Measurements from ENCODE around the gene AGMAT. TPM values are rescaled to one million over a fixed set of nuclear protein-coding genes. Genes with fewer than 3 reads are reported as not detected.

AGMAT gene, protein sequence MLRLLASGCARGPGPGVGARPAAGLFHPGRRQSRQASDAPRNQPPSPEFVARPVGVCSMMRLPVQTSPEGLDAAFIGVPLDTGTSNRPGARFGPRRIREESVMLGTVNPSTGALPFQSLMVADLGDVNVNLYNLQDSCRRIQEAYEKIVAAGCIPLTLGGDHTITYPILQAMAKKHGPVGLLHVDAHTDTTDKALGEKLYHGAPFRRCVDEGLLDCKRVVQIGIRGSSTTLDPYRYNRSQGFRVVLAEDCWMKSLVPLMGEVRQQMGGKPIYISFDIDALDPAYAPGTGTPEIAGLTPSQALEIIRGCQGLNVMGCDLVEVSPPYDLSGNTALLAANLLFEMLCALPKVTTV
- 10 to 100 TPM; 15.9 to 16.2 TPM for total RNA-seq

DNA sequence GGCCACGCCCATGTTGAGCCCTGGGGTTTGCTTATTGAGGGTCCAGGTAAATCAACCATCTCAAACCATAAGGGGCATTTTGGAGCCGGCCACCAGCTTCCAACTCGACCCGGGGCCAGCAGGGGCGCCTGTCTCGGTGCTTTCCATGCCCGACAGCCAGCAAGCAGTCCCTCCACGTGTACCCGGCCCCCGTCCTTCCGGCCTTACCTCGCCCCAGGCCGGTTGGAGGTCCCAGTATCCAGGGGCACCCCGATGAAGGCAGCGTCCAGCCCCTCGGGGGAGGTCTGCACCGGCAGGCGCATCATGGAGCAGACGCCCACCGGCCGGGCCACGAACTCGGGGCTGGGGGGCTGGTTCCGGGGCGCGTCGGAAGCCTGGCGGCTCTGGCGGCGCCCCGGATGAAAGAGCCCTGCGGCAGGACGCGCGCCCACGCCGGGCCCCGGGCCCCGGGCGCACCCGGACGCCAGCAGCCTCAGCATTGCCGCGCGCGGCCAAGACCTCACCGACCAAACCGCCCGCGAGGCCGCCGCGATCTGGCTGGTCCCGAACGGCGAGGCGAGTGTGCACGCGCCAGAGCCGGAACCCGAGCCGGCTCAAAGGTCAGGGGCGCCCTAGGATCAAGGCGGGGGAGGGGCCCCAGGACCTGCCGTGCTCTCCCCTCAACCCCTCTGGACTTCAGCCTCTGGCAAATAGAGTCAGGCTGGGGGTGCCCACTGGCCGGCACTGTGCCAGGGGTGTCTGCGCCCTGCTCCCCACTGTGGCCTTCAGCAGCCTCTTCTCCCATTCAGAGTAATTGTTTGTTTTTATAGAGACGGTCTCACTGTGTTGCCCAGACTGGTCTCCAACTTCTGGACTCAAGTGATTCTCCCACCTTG, at the start of gene AGMAT:
TSS of gene AGMAT (minus strand) at position 563 of the 875 bp plus-strand sequence. CDS start at position 479, 84 bp downstream.
- Mint-ChIP-seq H3K36me3 (ENCODE audit: low read depth) (peaks cover 18% of the 10 kb centered on the region), H3K27ac (peak within 1 kb of the TSS; percentile 85), H3K4me3 (peak within 1 kb of the TSS; percentile 81), H3K27me3 (ENCODE audit: low read depth) (no peaks in the 10 kb centered on the region), H3K4me1 (ENCODE audit: low read depth) (peaks cover 34% of the 10 kb centered on the region), H3K9me3 (peaks cover 2% of the 10 kb centered on the region)
- CTCF ChIA-PET, result no interaction called here
- peak; percentile 68 for DNase-seq
- intact Hi-C loops (cut with micrococcal nuclease), result no loop called here

- Mint-ChIP-seq H3K27ac (no peak overlapping the region), H3K36me3 (ENCODE audit: low read depth) (peaks cover 41% of the 10 kb centered on the region), H3K4me3 (no peak overlapping the region), H3K9me3 (no peaks in the 10 kb centered on the region), H3K4me1 (ENCODE audit: low read depth) (peaks cover 1% of the 10 kb centered on the region), H3K27me3 (ENCODE audit: low read depth) (no peaks in the 10 kb centered on the region)
- intact Hi-C loops (cut with micrococcal nuclease), result no loop called here
- CTCF ChIA-PET, result interaction anchor here (0.5 to 0.7 kb wide), 3 partner anchors 34 to 808 kb away, joined by 3 to 4 read pairs (median 3); no protein-coding TSS in a partner anchor
- DNase-seq, result no peak
Measured at GRCh38 chr1:15633756-15634420, 49.0 kb upstream of the AGMAT start.

DNA sequence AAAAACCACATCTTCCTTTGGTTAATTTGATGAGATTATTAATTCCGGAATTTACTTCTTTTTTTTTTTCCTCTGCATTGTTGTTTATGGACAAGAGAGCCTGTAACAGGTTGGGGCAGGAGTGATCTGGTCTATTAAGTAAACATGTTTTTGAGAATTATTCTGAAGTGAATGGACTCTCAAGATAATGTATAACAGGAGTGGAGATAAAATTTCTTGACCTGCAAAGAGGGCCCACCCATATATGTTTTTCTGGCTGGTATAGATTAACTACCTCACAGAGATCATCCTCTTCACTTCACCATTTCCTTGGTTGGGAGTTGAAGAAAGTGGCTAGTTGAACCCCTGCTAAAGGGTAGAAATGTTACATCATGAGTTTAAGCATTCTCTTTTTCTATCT, 43.2 kb upstream of the AGMAT start:
- H3K27me3 Mint-ChIP-seq (ENCODE audit: low read depth), result no peaks in the 10 kb centered on the region
- CTCF ChIA-PET, result no interaction called here
- peaks cover 27% of the 10 kb centered on the region for H3K4me1 Mint-ChIP-seq (ENCODE audit: low read depth)
- H3K9me3 Mint-ChIP-seq, result no peaks in the 10 kb centered on the region
- intact Hi-C loops (cut with micrococcal nuclease), result no loop called here
- DNase-seq, result no peak
- no peak overlapping the region for H3K27ac Mint-ChIP-seq
- peaks cover 14% of the 10 kb centered on the region for H3K36me3 Mint-ChIP-seq (ENCODE audit: low read depth)
- H3K4me3 Mint-ChIP-seq, result no peak overlapping the region

DNA sequence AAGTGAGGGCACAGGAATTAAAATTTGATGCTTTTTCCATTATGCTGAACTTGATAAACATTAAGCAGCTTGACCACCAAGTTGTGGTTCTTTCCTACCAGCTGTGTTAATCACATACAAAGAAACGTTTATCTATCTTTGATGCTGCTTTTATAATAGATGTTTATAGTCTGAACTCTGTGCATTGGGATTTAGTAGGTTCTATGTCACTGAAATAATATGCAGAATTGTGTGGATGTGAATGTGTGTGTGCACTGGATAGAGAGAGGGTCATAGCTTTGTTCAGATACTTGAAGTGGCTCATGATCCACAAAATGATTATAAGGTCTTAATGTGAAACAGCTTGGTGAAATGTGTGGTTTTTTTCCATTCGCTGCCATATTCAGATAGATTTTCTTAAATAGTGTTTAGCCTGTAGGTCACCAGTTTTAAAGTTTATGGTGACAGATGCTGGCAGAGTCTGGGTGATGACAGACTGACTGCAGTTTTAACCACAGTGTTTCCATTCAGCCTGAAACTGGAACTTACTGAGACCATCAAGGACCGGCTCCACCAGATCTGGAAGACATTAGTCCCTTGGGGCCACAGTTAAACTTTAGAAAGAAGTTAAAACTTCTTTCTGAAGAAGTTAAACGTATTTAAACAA, 42.6 kb upstream of the AGMAT start:
- H3K36me3 Mint-ChIP-seq (ENCODE audit: low read depth), result peaks cover 13% of the 10 kb centered on the region
- CTCF ChIA-PET, result interaction anchor here (0.7 kb wide), 1 partner anchor 113 kb away, joined by 3 read pairs; no protein-coding TSS in a partner anchor

DNA sequence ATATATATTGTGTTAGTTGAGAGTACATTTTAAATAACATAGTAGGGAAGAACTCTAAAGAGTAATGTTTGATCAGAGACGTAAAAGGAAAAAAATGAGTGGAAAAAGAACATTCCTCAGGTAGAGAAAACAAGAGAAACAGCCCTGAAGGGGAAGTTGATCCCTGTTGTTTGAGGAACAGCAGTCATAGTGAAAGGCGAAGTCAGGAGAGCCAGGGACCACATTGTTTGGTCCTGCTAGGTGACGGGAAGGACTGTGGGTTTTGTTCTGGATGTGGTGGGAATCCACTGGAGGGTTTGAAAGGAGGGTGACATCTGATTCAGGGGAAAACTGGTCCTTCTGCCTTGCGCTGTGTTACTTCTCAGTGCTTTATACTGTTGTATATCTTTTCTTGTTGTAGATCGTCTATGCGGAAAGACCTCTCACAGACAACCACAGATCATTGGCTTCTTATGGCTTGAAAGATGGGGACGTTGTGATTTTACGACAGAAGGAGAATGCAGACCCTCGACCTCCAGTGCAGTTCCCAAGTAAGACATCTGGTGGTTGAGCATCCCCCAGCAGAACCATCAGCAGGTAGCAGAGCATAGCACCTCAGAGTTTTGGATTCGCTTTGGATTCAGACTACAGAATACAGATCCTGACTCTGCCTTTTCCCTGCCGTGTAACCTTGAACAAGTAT, 41.6 kb upstream of the AGMAT start:
- Mint-ChIP-seq H3K27me3 (ENCODE audit: low read depth) (no peaks in the 10 kb centered on the region), H3K27ac (no peak overlapping the region), H3K36me3 (ENCODE audit: low read depth) (peaks cover 12% of the 10 kb centered on the region), H3K4me3 (no peak overlapping the region), H3K4me1 (ENCODE audit: low read depth) (peaks cover 41% of the 10 kb centered on the region), H3K9me3 (no peaks in the 10 kb centered on the region)
- no peak for DNase-seq
- intact Hi-C loops (cut with micrococcal nuclease), result no loop called here
- CTCF ChIA-PET, result no interaction called here

More for the DNA sequence above, 42.6 kb upstream of the AGMAT start:
- H3K27ac Mint-ChIP-seq, result no peak overlapping the region
- DNase-seq, result no peak
- intact Hi-C loops (cut with micrococcal nuclease), result no loop called here
- H3K9me3 Mint-ChIP-seq, result no peaks in the 10 kb centered on the region
- no peaks in the 10 kb centered on the region for H3K27me3 Mint-ChIP-seq (ENCODE audit: low read depth)
- H3K4me1 Mint-ChIP-seq (ENCODE audit: low read depth), result peaks cover 32% of the 10 kb centered on the region
- H3K4me3 Mint-ChIP-seq, result no peak overlapping the region

GRCh38 chr1:15625056-15625917, 40.4 kb upstream of the AGMAT start:
- H3K27me3 Mint-ChIP-seq (ENCODE audit: low read depth), result no peaks in the 10 kb centered on the region
- H3K4me3 Mint-ChIP-seq, result no peak overlapping the region
- H3K27ac Mint-ChIP-seq, result peak overlapping the region; percentile 33
- H3K4me1 Mint-ChIP-seq (ENCODE audit: low read depth), result peaks cover 49% of the 10 kb centered on the region
- H3K36me3 Mint-ChIP-seq (ENCODE audit: low read depth), result peaks cover 8% of the 10 kb centered on the region
- CTCF ChIA-PET, result no interaction called here
- intact Hi-C loops (cut with micrococcal nuclease), result no loop called here
- DNase-seq, result no peak
- no peaks in the 10 kb centered on the region for H3K9me3 Mint-ChIP-seq

DNA sequence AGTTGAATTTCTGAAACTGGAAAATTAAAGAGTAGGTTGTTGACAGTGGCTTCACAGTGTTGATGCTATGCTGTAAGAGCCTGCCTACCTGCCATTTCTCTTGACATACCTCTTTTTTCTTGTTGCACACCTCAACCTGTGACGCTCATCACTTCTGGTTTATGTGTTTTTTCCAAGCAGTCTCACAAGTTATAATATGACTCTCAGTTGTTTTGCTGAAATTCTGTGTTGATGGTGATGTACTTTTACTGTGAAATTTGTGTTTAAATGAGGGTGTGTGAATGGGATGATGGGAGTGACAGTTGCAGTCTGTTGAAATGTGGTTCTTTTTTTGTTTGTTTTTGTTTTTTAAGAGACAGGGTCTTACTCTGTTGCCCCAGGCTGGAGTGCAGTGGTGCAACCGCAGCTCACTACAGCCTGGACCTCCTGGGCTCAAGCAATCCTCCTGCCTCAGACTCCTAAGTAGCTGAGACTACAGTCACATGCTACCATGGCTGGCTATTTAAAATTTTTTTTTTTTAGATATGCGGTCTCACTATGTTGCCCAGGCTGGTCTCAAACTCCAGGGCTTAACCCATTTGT, 39.4 kb upstream of the AGMAT start:
- intact Hi-C loops (cut with micrococcal nuclease), result no loop called here
- H3K27ac Mint-ChIP-seq, result no peak overlapping the region
- no peak for DNase-seq
- H3K9me3 Mint-ChIP-seq, result no peaks in the 10 kb centered on the region
- no peaks in the 10 kb centered on the region for H3K27me3 Mint-ChIP-seq (ENCODE audit: low read depth)
- peaks cover 4% of the 10 kb centered on the region for H3K36me3 Mint-ChIP-seq (ENCODE audit: low read depth)
- H3K4me3 Mint-ChIP-seq, result no peak overlapping the region
- peaks cover 58% of the 10 kb centered on the region for H3K4me1 Mint-ChIP-seq (ENCODE audit: low read depth)
- CTCF ChIA-PET, result no interaction called here

- Mint-ChIP-seq H3K4me3 (no peak overlapping the region), H3K27ac (no peak overlapping the region)
Measured at GRCh38 chr1:15623435-15623834, 38.6 kb upstream of the AGMAT start.

GRCh38 chr1:15622712-15623373, 38.0 kb upstream of the AGMAT start:
- H3K27ac Mint-ChIP-seq, result peak overlapping the region; percentile 1
- H3K36me3 Mint-ChIP-seq (ENCODE audit: low read depth), result peaks cover 8% of the 10 kb centered on the region
- no peak overlapping the region for H3K4me3 Mint-ChIP-seq
- CTCF ChIA-PET, result interaction anchor here (0.7 to 1.8 kb wide), 4 partner anchors 29 to 200 kb away, joined by 3 read pairs; no protein-coding TSS in a partner anchor
- peaks cover 67% of the 10 kb centered on the region for H3K4me1 Mint-ChIP-seq (ENCODE audit: low read depth)
- DNase-seq, result no peak
- intact Hi-C loops (cut with micrococcal nuclease), result no loop called here
- no peaks in the 10 kb centered on the region for H3K9me3 Mint-ChIP-seq
- H3K27me3 Mint-ChIP-seq (ENCODE audit: low read depth), result no peaks in the 10 kb centered on the region

More at GRCh38 chr1:15623435-15623834, 38.6 kb upstream of the AGMAT start:
- intact Hi-C loops (cut with micrococcal nuclease), result no loop called here
- Mint-ChIP-seq H3K4me1 (ENCODE audit: low read depth) (peaks cover 65% of the 10 kb centered on the region), H3K9me3 (no peaks in the 10 kb centered on the region), H3K27me3 (ENCODE audit: low read depth) (no peaks in the 10 kb centered on the region), H3K36me3 (ENCODE audit: low read depth) (peaks cover 8% of the 10 kb centered on the region)
- CTCF ChIA-PET, result interaction anchor here (0.7 kb wide), 2 partner anchors 46 to 199 kb away, joined by 3 read pairs; no protein-coding TSS in a partner anchor
- no peak for DNase-seq

GRCh38 chr1:15621975-15622374, 37.1 kb upstream of the AGMAT start:
- H3K27me3 Mint-ChIP-seq (ENCODE audit: low read depth), result no peaks in the 10 kb centered on the region
- peaks cover 8% of the 10 kb centered on the region for H3K36me3 Mint-ChIP-seq (ENCODE audit: low read depth)
- no peak overlapping the region for H3K27ac Mint-ChIP-seq
- CTCF ChIA-PET, result interaction anchor here (0.8 to 1.8 kb wide), 2 partner anchors 28 to 91 kb away, joined by 3 read pairs; no protein-coding TSS in a partner anchor
- H3K4me1 Mint-ChIP-seq (ENCODE audit: low read depth), result peaks cover 61% of the 10 kb centered on the region
- H3K4me3 Mint-ChIP-seq, result no peak overlapping the region
- DNase-seq, result no peak
- intact Hi-C loops (cut with micrococcal nuclease), result no loop called here
- H3K9me3 Mint-ChIP-seq, result no peaks in the 10 kb centered on the region

Measured in activated naive CD4-positive, alpha-beta T cell treated with anti-CD3 and anti-CD28 coated beads for 36 hours (primary cell).